CD4-positive, alpha-beta T cell treated with Interleukin-15 for 1 hour (primary cell): ENCODE data around the gene LILRB4.
"Not testable (repeated sequence)": the region's sequence is repeated elsewhere in the genome, so short reads cannot be mapped to it uniquely, and the experiment has no call there.

Experiments
- DNase-seq: peaks from one replicate; pipeline ENCODE4 v3.0.0-alpha.2; 2020

The LILRB4 gene

DNA sequence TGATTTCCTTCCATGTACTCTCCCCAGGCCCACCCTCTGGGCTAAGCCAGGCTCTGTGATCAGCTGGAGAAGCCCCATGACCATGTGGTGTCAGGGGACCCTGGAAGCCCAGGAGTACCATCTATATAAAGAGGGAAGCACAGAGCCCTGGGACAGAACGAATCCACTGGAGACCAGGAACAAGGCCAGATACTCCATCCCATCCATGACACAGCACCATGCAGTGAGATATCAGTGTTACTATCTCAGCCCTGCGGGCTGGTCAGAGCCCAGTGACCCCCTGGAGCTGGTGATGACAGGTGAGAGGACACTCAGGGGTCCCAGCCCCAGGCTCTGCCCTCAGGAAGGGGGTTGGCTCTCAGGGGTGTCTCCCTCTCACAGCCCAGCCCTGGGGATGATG, 34.0 kb downstream of the LILRB4 start:
- no peak for DNase-seq

DNA sequence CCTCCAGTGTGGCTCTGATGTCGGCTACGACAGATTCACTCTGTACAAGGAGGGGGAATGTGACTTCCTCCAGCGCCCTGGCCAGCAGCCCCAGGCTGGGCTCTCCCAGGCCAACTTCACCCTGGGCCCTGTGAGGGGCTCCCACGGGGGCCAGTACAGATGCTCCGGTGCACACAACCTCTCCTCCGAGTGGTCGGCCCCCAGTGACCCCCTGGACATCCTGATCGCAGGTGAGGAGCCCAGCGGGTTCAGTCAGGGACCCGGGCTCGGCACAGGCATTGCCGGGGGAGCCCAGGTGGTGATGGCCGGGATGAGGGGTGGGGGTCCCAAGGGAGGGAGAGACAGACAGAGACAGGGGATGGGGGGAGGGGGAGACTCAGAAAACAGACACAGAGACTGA, 34.9 kb downstream of the LILRB4 start:
- DNase-seq, result not testable (repeated sequence)

DNA sequence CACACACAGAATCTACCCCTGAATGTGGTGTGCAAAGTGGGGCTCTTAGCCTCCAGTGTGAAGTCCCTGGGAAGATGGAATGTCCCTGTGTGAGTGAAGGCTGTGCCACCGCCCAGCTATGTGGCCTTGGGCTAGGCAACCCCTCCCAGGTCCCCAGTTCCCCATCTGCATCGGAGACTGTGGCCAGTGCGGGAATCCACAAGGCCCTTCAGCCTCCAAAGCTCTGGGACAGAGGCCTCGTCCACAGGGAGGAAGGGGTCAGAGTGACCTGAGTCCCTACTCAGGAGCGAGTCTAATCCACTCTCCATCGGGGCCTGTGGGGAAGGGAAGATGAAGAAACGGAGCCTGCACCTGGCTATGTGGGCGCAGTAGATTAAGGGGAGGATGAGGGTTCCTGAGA, 42.1 kb downstream of the LILRB4 start:
- no peak for DNase-seq

DNA sequence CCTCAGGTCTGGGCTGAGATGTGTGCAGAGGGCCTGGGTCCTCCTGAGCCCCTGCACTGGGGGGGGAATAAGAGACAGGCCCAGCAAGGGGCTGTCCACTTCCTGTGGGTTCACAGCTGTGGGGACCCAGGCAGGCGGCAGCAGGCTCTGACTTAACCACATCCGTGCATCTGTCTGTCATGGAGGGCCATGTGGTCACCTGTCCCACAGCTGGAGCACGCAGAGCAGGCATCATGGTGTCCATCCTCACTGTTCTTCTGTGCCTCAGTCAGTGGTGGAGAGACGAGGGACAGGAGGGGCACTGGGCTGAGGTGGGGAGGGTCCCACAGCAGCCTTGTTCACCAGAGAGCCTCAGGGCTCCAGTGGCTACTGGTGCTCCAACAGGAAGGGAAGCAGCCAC, 45.2 kb downstream of the LILRB4 start:
- DNase-seq, result no peak

DNA sequence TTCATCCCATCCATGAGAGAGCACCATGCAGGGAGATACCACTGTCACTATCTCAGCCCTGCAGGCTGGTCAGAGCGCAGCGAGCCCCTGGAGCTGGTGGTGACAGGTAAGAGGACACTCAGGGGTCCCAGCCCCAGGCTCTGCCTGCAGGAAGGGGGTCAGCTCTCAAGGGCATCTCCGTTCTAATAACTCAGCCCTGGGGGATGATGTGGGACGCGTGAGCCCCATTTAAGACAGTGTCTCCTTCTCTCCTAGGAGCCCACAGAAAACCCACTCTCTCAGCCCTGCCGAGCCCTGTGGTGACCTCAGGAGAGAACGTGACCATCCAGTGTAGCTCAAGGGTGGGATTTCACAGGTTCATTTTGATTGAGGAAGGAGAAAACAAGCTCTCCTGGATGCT, 46.0 kb downstream of the LILRB4 start:
- DNase-seq, result no peak

DNA sequence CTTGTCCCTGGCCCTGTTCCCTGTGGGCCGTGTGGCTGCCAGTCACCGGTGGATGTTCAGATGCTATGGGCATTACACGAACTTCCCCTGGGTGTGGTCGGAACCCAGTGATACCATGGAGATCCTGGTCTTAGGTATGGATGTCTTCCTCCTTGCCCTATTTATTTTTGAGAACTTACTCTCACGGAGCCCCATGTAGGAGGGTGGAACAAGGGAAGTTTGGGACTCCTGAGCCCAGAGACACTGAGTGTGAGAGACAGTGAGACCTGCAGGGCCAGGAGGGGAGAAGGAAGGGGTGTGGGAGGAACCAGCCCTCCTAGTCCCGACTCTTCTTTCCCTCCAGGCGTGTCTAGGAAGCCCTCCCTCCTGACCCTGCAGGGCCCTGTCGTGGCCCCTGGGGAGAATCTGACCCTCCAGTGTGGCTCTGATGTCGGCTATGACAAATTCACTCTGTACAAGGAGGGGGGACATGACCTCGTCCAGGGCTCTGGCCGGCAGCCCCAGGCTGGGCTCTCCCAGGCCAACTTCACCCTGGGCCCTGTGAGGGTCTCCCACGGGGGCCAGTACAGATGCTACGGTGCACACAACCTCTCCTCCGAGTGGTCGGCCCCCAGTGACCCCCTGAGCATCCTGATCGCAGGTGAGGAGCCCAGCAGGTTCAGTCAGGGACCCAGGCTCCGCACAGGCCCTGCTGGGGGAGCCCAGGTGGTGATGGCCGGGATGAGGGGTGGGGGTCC, 46.6 kb downstream of the LILRB4 start:
- DNase-seq, result no peak

DNA sequence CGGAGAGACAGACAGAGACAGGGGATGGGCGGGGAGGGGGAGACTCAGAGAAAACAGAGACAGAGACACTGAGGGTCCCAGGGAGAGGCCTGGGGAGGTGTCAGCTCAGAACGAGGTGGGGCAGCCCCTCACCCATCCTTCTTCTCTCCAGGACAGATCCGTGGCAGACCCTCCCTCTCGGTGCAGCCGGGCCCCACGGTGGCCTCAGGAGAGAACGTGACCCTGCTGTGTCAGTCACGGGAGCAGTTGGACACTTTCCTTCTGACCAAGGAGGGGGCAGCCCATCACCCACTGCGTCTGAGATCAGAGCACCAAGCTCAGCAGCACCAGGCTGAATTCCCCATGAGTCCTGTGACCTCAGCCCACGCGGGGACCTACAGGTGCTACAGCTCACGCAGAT, 47.2 kb downstream of the LILRB4 start:
- DNase-seq, result not testable (repeated sequence)
